Measurements from ENCODE around the gene NPEPL1.

NPEPL1 gene

DNA sequence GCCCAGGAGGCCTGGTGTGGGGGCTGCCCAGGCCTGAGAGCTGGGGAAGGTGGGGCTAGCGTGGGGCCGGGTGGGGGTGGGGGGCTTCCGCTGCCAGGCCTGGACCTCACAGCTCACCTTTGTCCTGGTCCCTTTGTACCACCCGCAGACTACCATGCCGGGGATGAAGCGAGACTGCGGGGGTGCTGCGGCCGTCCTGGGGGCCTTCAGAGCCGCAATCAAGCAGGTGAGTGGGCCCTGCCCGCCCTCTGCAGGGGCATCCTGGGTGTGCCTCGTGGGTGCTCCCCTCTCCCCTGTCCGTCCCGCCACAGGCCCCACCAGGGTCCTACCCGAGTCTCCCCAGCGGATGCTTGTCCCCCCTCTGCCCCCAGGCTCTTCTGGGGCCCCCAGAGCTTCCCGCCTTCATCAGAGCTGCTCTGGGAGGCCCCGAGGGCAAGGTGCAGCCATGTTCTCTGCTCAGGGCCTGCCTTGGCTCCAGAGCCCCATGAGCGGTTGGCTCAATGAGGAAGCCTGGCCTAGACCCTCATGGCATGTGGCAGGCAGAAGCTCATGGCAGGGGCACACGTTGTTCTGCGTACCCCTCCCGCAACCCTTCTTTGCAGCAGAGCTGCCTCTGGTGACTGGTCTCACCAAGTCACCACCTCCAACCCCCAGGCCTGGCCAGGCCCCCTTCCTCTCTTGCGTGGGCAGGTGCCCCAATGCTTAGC is 14.5 kb downstream of the NPEPL1 start:
- Histone ChIP-seq H3K9ac (no peak overlapping the region), H3K4me3 (no peak overlapping the region), H4K20me1 (peaks cover 7% of the 10 kb centered on the region), H3K27me3 (no peaks in the 10 kb centered on the region), H3K4me1 (peaks cover 38% of the 10 kb centered on the region), H3K9me3 (no peaks in the 10 kb centered on the region), H3K27ac (no peak overlapping the region), H3K36me3 (peaks cover 15% of the 10 kb centered on the region; the same call in 1 of the 2 replicates), H3K4me2 (no peak overlapping the region)
- no peak for TF ChIP-seq Cebpa-rat (IDR thresholded peaks at IDR 0.05)

DNA sequence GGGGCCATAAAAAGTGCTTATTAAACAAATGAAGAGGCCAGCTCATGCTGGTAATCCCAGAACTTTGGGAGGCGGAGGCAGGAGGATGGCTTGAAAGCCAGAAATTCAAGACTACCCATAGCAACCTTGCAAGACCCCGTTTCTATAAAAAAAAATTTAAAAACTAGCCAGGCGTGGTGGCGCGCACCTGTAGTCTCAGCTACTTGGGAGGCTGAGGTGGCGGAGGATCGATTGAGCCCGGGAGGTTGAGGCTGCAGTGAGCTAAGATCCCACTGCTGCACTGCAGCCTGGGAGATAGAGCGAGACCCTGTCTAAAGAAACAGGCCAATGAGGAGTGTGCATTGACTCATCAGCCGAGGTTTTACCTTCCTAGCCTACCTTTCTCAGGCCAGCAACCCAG is 15.2 kb downstream of the NPEPL1 start:
- H4K20me1 ChIP-seq: peaks cover 7% of the 10 kb centered on the region
- no peak overlapping the region for H3K27ac ChIP-seq
- peaks cover 40% of the 10 kb centered on the region for H3K4me1 ChIP-seq
- peaks cover 11% of the 10 kb centered on the region; the same call in 1 of the 2 replicates for H3K36me3 ChIP-seq
- H3K9me3 ChIP-seq: no peaks in the 10 kb centered on the region
- H3K4me3 ChIP-seq: no peak overlapping the region
- no peak overlapping the region for H3K9ac ChIP-seq
- no peak for TF ChIP-seq Cebpa-rat (IDR thresholded peaks at IDR 0.05)
- H3K4me2 ChIP-seq: no peak overlapping the region
- no peaks in the 10 kb centered on the region for H3K27me3 ChIP-seq

DNA sequence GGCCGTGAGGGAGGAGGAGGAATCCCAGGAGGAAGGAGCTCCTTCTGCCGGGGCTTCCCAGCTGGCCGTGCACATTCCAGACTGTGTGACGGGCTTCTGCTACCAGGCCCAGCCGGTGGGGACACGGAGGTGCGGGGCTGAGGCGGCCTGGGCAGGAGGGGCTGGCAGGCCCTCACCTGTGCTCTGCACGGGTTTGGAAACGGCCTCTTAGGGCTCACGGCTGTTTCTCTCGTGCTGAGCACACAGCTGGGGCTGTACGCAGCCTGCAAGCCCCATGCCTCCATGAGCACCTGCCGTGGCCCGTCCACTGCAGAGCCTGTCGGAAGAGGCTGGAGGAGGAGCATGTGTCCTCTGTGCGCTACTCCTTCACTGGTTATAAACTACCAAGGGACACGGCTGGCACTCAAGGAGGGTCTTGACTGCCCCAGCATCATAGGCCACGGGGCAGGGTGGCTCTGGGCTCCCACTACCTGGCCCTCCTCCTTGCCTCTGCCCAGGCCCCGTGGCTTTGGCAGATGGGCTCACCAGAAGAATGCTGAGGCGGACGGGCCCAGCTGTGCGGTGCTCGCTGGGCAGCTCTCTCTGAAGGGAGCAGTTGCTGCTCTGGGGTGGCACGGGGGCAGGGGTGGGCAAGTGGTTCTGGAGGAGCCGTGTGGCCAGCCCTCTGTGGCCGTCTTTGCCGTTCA is 15.8 kb downstream of the NPEPL1 start:
- Histone ChIP-seq H3K9ac (no peak overlapping the region), H3K4me1 (peaks cover 36% of the 10 kb centered on the region), H3K27ac (no peak overlapping the region), H3K4me3 (no peak overlapping the region), H3K9me3 (no peaks in the 10 kb centered on the region), H4K20me1 (peaks cover 7% of the 10 kb centered on the region), H3K27me3 (no peaks in the 10 kb centered on the region), H3K36me3 (peaks cover 8% of the 10 kb centered on the region; the same call in 1 of the 2 replicates), H3K4me2 (no peak overlapping the region)
- TF ChIP-seq Cebpa-rat (IDR thresholded peaks at IDR 0.05): no peak

DNA sequence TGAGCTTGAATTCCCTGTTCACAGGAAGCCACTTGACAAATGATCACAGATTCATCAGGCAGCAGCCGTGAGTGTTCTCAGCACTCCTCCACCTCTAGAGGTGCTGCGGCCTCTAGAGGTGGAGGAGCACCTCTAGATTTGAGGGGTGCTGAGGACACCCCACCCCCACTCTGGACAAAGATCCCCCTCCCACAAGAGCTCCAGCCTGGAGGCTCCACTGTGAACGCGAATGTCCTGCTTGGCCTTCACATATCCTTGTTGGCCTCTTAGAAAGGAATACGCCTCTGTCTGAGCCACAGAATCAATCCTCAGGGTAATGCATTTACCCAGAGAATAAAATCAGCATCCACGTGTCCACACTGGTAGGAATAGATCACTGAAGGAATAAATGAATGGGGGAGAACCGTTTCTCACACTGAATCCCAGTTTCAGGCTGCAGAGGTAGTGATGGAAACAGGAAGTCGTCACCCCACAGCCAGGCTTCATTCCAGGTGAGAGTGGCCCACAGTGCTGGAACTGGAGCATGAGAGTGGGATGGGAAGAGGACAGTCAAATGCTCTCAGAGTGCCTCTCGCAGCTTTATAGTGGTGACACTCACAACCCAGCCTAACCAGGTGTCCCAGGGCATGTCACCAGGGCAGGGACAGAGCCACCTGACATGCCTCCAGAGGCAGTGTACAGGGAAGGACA is 16.6 kb downstream of the NPEPL1 start:
- Histone ChIP-seq H3K4me2 (no peak overlapping the region), H3K9me3 (no peaks in the 10 kb centered on the region), H3K36me3 (peaks cover 8% of the 10 kb centered on the region; the same call in 1 of the 2 replicates), H3K4me1 (peaks cover 34% of the 10 kb centered on the region), H3K9ac (no peak overlapping the region), H3K27ac (no peak overlapping the region), H3K4me3 (no peak overlapping the region), H3K27me3 (no peaks in the 10 kb centered on the region), H4K20me1 (peaks cover 2% of the 10 kb centered on the region)
- TF ChIP-seq Cebpa-rat (IDR thresholded peaks at IDR 0.05): no peak

DNA sequence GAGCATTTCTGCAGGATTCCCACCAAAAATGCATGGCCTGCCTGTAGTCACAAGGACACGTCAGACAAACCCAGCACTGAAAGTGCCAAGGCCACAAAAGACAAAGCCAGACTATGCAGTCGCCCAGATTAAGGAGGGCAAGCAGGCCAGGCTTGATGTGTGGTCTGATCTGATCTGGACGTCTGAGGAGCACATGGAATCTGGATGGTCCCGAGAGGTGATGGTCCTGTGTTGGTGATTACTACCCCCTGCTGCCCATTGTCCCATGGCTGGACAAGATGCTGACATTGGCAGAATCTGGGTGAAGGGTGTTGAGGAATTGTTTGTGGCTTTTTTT is 17.1 kb downstream of the NPEPL1 start:
- no peak for TF ChIP-seq Cebpa-rat (IDR thresholded peaks at IDR 0.05)
- Histone ChIP-seq H3K4me1 (peaks cover 31% of the 10 kb centered on the region), H3K4me2 (no peak overlapping the region)

DNA sequence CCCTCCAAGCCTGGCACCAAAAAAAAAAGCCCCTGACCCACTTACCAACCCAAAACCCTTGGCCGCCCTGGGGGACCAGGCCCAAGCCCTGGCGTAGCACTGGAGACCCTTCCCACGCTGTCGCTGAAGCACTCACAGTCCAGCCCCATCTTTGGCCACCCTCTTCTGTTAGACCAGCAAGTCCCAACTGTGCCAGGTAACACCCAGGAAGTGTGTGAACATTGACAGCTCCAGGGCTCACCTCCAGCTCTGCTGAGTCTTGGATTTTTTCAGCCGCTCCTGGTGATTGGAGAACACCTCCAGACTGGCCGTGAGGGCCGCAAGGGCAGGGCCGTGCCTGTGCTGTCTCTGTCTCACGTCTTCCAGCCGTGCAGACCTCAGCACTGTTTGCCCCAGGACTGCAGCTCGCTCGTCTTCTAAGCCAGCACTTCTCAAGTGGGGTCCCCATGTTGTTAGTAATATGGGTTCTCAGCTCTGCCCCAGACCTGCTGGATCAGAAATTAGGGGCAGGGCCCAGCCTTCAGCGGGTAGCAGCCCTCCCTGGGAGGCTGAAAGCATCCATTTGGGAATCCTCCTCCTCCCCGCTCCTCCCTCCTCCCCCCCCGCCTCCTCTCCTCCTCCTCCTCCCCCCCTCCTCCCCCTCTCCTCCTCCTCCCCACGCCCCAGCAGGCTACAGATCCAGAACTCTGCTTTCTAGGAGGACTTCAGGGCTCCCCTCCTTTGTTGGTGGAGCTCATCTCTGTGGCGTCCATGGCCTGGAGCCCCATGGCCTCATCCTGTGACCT is 18.1 kb downstream of the NPEPL1 start:
- no peaks in the 10 kb centered on the region for H3K9me3 ChIP-seq
- no peaks in the 10 kb centered on the region for H3K27me3 ChIP-seq
- no peak overlapping the region for H3K4me2 ChIP-seq
- H4K20me1 ChIP-seq: no peaks in the 10 kb centered on the region; the same call in 1 of the 2 replicates
- no peak overlapping the region for H3K9ac ChIP-seq
- H3K27ac ChIP-seq: no peak overlapping the region
- H3K4me3 ChIP-seq: no peak overlapping the region
- TF ChIP-seq Cebpa-rat (IDR thresholded peaks at IDR 0.05): no peak
- 0 out of 2 replicates have a peak, but pooled peaks cover 4% of the 10 kb centered on the region for H3K36me3 ChIP-seq
- H3K4me1 ChIP-seq: peaks cover 31% of the 10 kb centered on the region

More for the DNA sequence above, 17.1 kb downstream of the NPEPL1 start:
- Histone ChIP-seq H4K20me1 (no peaks in the 10 kb centered on the region; the same call in 1 of the 2 replicates), H3K4me3 (no peak overlapping the region), H3K36me3 (0 out of 2 replicates have a peak, but pooled peaks cover 8% of the 10 kb centered on the region), H3K27me3 (no peaks in the 10 kb centered on the region), H3K27ac (no peak overlapping the region), H3K9me3 (no peaks in the 10 kb centered on the region), H3K9ac (no peak overlapping the region)

DNA sequence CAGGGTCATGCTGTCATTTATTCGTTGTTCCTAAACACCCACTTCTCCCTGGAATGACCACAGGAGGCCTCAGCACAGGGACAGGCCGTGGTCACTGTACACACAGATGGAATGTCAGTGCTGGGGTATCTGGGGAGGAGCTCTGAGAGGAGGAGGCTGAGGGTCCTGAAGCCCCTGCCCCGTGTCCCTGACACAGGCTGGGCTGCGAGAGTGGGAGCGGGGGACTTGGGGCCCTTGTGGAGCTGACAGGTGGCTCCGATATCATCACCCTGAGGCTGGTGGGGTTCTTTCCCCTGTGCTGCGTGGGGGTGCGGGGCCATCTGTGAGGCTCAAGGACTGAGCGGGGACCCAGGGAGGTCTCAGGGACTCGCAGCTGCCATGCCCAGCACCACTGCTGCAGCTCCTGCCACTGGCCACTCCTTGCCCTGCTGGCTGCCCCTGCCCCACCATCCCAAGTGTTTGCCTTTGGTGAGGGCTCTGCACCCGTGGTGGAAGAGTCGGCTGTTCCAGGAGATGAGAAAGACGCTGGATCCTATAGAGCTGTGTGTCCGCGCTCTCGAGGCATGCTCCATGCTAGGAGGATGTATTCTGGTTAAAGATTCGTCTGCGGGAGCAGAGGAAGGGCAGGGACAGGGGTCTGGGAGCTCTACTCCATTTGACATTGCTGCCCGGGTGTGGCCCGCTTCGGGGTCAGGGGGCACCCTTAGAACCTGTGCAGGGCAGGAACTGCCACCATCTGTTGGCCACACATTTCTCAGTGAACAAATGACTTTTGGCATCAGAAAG is 18.9 kb downstream of the NPEPL1 start:
- Histone ChIP-seq H3K9ac (no peak overlapping the region), H3K4me1 (peaks cover 36% of the 10 kb centered on the region), H3K4me3 (no peak overlapping the region), H3K27ac (no peak overlapping the region), H3K36me3 (0 out of 2 replicates have a peak, but pooled peaks cover 4% of the 10 kb centered on the region), H3K4me2 (peak overlapping the region; percentile 45; the same call in 1 of the 2 replicates), H3K27me3 (no peaks in the 10 kb centered on the region), H3K9me3 (no peaks in the 10 kb centered on the region), H4K20me1 (no peaks in the 10 kb centered on the region; the same call in 1 of the 2 replicates)
- TF ChIP-seq Cebpa-rat (IDR thresholded peaks at IDR 0.05): no peak

DNA sequence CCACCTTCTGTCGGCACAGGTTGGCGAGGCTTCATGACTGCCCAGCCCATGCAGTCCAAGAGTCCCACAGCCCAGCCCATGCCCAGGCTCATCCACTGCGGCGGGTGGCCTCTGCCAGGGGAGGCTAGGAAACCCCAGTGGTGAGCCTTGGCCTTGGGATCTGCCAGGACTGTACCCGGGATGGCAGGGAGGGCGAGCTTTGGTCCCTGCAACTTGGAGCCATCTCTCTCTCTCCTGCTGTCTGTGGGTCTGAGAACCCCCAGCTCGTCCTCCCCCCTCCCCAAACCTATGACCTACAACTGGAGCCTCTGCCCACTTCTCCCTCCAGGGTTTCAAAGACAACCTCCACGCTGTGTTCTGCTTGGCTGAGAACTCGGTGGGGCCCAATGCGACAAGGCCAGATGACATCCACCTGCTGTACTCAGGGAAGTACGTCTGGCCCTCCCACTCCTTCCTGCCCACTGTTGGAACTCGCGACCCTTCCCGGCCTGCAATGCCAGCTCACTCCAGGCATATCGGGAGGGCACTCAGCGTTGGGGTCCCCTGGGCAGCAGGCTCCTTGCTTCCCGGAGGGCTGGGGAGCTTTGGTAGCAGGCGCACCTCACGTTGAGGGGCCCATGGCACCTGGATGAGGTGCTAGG is 19.7 kb downstream of the NPEPL1 start:
- peaks cover 45% of the 10 kb centered on the region for H3K4me1 ChIP-seq
- H3K27me3 ChIP-seq: no peaks in the 10 kb centered on the region
- no peak for TF ChIP-seq Cebpa-rat (IDR thresholded peaks at IDR 0.05)
- no peaks in the 10 kb centered on the region for H4K20me1 ChIP-seq
- no peak overlapping the region for H3K4me3 ChIP-seq
- H3K36me3 ChIP-seq: 0 out of 2 replicates have a peak, but pooled peaks cover 4% of the 10 kb centered on the region
- peak overlapping the region; percentile 45 for H3K4me2 ChIP-seq
- H3K27ac ChIP-seq: 0 out of 2 replicates have a peak overlapping the region, but pooled peaks have one; percentile 9
- H3K9ac ChIP-seq: no peak overlapping the region
- H3K9me3 ChIP-seq: no peaks in the 10 kb centered on the region

Data from BLaER1 (cell line).